CD8-positive, alpha-beta memory T cell (primary cell): ENCODE results near the gene DZIP3. TPM values are rescaled to one million over a fixed set of nuclear protein-coding genes. Genes with fewer than 3 reads are reported as not detected.
"Not testable (repeated sequence)": the region's sequence is repeated elsewhere in the genome, so short reads cannot be mapped to it uniquely, and the experiment has no call there.

Experiments used
- CTCF ChIA-PET: fragments of 350-600 bp; sonication (Branson Sonifier 250); formaldehyde crosslinking; loops from one replicate; lab custom pipeline; 2021; ENCODE audit warnings: antibody characterized with exemption; lab: Charles Lee
- POLR2A ChIA-PET: fragments of 350-600 bp; sonication (Branson Sonifier 250); formaldehyde crosslinking; loops from one replicate; lab custom pipeline; 2021; ENCODE audit warnings: antibody characterized with exemption; lab: Charles Lee
- DNase-seq, 5 donors: peaks; one replicate each; pipeline versions ENCODE4 v3.0.0 to v3.0.0-alpha.2; 2020 to 2022; ENCODE audit warnings: mixed read lengths in 1 of 5
- H3K27ac ChIP-seq: one replicate; pipeline ENCODE4 v1.7.0; 2013; ENCODE audit warnings: low read depth, mild to moderate bottlenecking, low read length, moderate library complexity
- H3K27me3 ChIP-seq: 2 replicates; pipeline ENCODE4 v1.7.0; 2013; ENCODE audit warnings: low read length, mild to moderate bottlenecking; ENCODE audit not compliant: insufficient read depth, poor library complexity, severe bottlenecking
- H3K36me3 ChIP-seq: 2 replicates; pipeline ENCODE4 v1.7.0; 2013; ENCODE audit warnings: mild to moderate bottlenecking, low read length, moderate library complexity; ENCODE audit not compliant: insufficient read depth
- H3K4me1 ChIP-seq: 2 replicates; pipeline ENCODE4 v1.7.0; 2013; ENCODE audit warnings: mild to moderate bottlenecking, low read length, moderate library complexity; ENCODE audit not compliant: insufficient read depth
- H3K4me3 ChIP-seq: 2 replicates; pipeline ENCODE4 v1.7.0; 2013; ENCODE audit warnings: mild to moderate bottlenecking, low read length
- H3K9me3 ChIP-seq: 2 replicates; pipeline ENCODE4 v1.7.0; 2013; ENCODE audit warnings: mild to moderate bottlenecking, low read length
- H3K27ac Mint-ChIP-seq, 8 donors: one replicate each; pipeline ENCODE4 v1.8.0; 2020 to 2021; ENCODE audit warnings: mixed read lengths in 8 of 8, mild to moderate bottlenecking in 6 of 8, inconsistent platforms in 3 of 8, moderate library complexity in 3 of 8
- H3K27me3 Mint-ChIP-seq, 2 donors: one replicate each; pipeline ENCODE4 v1.8.0; 2020 to 2021; ENCODE audit warnings: mixed read lengths in 2 of 2, mild to moderate bottlenecking in 1 of 2, moderate library complexity in 1 of 2
- H3K36me3 Mint-ChIP-seq, 3 donors: one replicate each; pipeline ENCODE4 v1.8.0; 2020 to 2021; ENCODE audit warnings: mixed read lengths in 3 of 3, inconsistent platforms in 1 of 3, mild to moderate bottlenecking in 1 of 3
- H3K4me1 Mint-ChIP-seq, 3 donors: one replicate each; pipeline ENCODE4 v1.8.0; 2020 to 2021; ENCODE audit warnings: mixed read lengths in 3 of 3, inconsistent platforms in 1 of 3, mild to moderate bottlenecking in 1 of 3
- H3K4me3 Mint-ChIP-seq, 7 donors: one replicate each; pipeline ENCODE4 v1.8.0; 2020 to 2021; ENCODE audit warnings: mixed read lengths in 7 of 7, mild to moderate bottlenecking in 6 of 7, moderate library complexity in 4 of 7, inconsistent platforms in 2 of 7
- H3K9me3 Mint-ChIP-seq, 5 donors: one replicate each; pipeline ENCODE4 v1.8.0; 2020 to 2022; ENCODE audit warnings: mixed read lengths in 5 of 5, mild to moderate bottlenecking in 3 of 5, moderate library complexity in 2 of 5, inconsistent platforms in 1 of 5
- polyA plus RNA-seq: library from polyadenylated mRNA; unstranded; fragments of 300-500 nt; fragmentation: Illumina TruSeq; gene quantifications from one replicate; pipeline ENCODE4 v1.2.3, GENCODE V29; 2021
- total RNA-seq, 2 experiments: library from RNA; stranded (reverse); gene quantifications; one replicate each; pipeline ENCODE4 v1.2.3, GENCODE V29; 2021

DZIP3 gene
- total and polyA plus RNA-seq, 3 experiments from 2014 or later, result 8.6 to 14.3 (median 10.5) TPM

DNA sequence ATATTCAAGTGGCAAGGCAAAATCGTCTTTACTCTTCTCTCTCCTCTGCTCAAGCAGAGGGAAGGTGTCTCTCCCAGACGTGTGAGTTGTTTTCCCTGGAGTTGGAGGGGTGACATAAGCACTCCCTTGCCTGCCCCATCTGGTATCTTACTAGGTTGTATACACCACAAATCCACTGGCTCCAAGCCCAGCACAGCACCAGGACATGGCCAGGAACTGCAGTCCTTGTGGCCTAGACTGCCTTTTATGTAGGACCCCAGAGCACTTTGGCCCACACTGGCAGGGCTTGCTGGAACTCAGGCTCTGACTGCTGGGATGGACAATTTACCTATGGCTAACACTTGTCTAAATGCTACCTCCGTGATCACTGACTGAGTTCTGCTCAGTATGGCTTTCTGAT, 34.0 kb downstream of the DZIP3 start:
- Histone ChIP-seq H3K4me1 (no peaks in the 10 kb centered on the region), H3K9me3 (no peaks in the 10 kb centered on the region), H3K27me3 (no peaks in the 10 kb centered on the region), H3K4me3 (no peak overlapping the region), H3K36me3 (no peaks in the 10 kb centered on the region), H3K27ac (no peak overlapping the region)
- Mint-ChIP-seq H3K36me3 (peaks cover 22 to 68% (median 25%) of the 10 kb centered on the region in 3 donors), H3K27me3 (no peaks in the 10 kb centered on the region), H3K4me3 (no peak overlapping the region), H3K27ac (no peak overlapping the region), H3K4me1 (peaks cover 0 to 4% (median 4%) of the 10 kb centered on the region in 3 donors), H3K9me3 (peaks cover 0 to 4% (median 0%) of the 10 kb centered on the region in 5 donors)
- DNase-seq, result no peak
- ChIA-PET CTCF (interaction anchor here (1.3 kb wide), 1 partner anchor 33 kb away, joined by 3 read pairs; no protein-coding TSS in a partner anchor), POLR2A (no interaction called here)

DNA sequence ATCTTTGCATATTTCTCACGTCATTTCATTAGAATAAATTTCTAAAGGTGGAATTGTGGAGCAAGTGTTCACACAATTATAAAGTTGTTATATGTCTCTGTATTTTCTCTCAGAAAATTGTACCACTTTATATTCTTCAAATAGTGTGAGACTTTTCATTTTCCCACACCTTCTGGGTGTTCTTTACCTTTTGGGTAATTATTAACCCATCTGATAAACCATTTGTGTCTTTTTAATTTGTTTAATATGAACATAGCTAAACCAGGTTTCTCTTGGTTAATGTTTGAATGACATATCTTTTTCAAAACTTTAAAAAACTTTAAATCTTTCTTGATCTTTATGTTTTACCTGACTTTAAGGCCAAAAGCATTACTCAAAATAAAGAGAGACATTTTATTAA, 40.5 kb downstream of the DZIP3 start:
- POLR2A ChIA-PET, result no interaction called here
- no peaks in the 10 kb centered on the region for H3K27me3 ChIP-seq
- no peaks in the 10 kb centered on the region for H3K27me3 Mint-ChIP-seq

DNA sequence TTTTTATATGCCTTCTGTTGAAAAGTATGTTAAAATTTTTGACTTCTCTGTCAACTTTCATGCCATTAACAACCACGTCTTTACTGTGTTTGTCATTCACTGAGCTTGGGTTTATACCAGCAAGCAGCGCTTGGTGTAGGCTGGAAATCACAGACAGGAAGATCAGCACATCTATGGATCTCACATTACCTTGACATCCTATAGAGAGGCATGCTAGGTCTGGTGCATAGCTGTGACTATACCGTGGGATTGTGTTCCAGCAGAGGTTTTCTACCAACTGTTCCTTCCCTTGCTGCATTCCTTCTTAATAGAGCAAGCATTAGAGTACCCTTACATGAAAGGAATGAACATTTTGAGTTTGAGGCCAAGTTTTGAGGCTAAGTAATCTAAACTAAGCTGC, 53.0 kb downstream of the DZIP3 start:
- CTCF ChIA-PET, result no interaction called here
- H3K36me3 Mint-ChIP-seq, result peaks cover 17 to 70% (median 27%) of the 10 kb centered on the region in 3 donors

More for the DNA sequence above, 40.5 kb downstream of the DZIP3 start:
- Histone ChIP-seq H3K27ac (no peak overlapping the region), H3K4me3 (no peak overlapping the region), H3K4me1 (no peaks in the 10 kb centered on the region), H3K36me3 (peaks cover 4% of the 10 kb centered on the region), H3K9me3 (no peaks in the 10 kb centered on the region)
- H3K9me3 Mint-ChIP-seq, result no peaks in the 10 kb centered on the region
- H3K4me3 Mint-ChIP-seq, result no peak overlapping the region
- H3K36me3 Mint-ChIP-seq, result peaks cover 6 to 50% (median 22%) of the 10 kb centered on the region in 3 donors
- no peak for DNase-seq
- peaks cover 0 to 4% (median 2%) of the 10 kb centered on the region in 3 donors for H3K4me1 Mint-ChIP-seq
- CTCF ChIA-PET, result no interaction called here
- H3K27ac Mint-ChIP-seq, result no peak overlapping the region

GRCh38 chr3:108645364-108645763, 55.8 kb downstream of the DZIP3 start:
- ChIA-PET CTCF (no interaction called here), POLR2A (no interaction called here)
- H3K36me3 ChIP-seq, result no peaks in the 10 kb centered on the region
- Mint-ChIP-seq H3K4me1 (no peaks in the 10 kb centered on the region), H3K27ac (no peak overlapping the region), H3K36me3 (peaks cover 18 to 69% (median 28%) of the 10 kb centered on the region in 3 donors), H3K9me3 (no peaks in the 10 kb centered on the region), H3K4me3 (no peak overlapping the region), H3K27me3 (no peaks in the 10 kb centered on the region)
- no peak overlapping the region for H3K27ac ChIP-seq
- H3K4me3 ChIP-seq, result no peak overlapping the region
- DNase-seq, result no peak
- no peaks in the 10 kb centered on the region for H3K27me3 ChIP-seq
- H3K4me1 ChIP-seq, result no peaks in the 10 kb centered on the region
- H3K9me3 ChIP-seq, result no peaks in the 10 kb centered on the region

More for the DNA sequence above, 53.0 kb downstream of the DZIP3 start:
- Histone ChIP-seq H3K9me3 (no peaks in the 10 kb centered on the region), H3K36me3 (no peaks in the 10 kb centered on the region), H3K4me1 (no peaks in the 10 kb centered on the region), H3K4me3 (no peak overlapping the region), H3K27ac (no peak overlapping the region), H3K27me3 (no peaks in the 10 kb centered on the region)
- no peak for DNase-seq
- no peaks in the 10 kb centered on the region for H3K27me3 Mint-ChIP-seq
- H3K4me1 Mint-ChIP-seq, result no peaks in the 10 kb centered on the region
- POLR2A ChIA-PET, result no interaction called here
- H3K9me3 Mint-ChIP-seq, result no peaks in the 10 kb centered on the region
- H3K27ac Mint-ChIP-seq, result no peak overlapping the region
- no peak overlapping the region for H3K4me3 Mint-ChIP-seq

- POLR2A ChIA-PET, H3K9me3 Mint-ChIP-seq, H3K27me3 ChIP-seq, H3K27ac Mint-ChIP-seq, H3K27me3 Mint-ChIP-seq, H3K9me3 ChIP-seq, H3K4me3 Mint-ChIP-seq, H3K27ac ChIP-seq, H3K4me3 ChIP-seq, DNase-seq, CTCF ChIA-PET, H3K4me1 Mint-ChIP-seq, H3K4me1 ChIP-seq, H3K36me3 ChIP-seq: not testable (repeated sequence)
- H3K36me3 Mint-ChIP-seq, result peaks cover 6 to 27% (median 17%) of the 10 kb centered on the region in 3 donors
Observed at GRCh38 chr3:108655664-108656063, 66.1 kb downstream of the DZIP3 start.

- Mint-ChIP-seq H3K27ac (peak overlapping the region in 3 of 8 donors; percentile 19 to 35 (median 35)), H3K9me3 (no peaks in the 10 kb centered on the region), H3K27me3 (no peaks in the 10 kb centered on the region), H3K4me3 (peak overlapping the region in 1 of 7 donors; percentile 27), H3K36me3 (peaks cover 0 to 26% (median 19%) of the 10 kb centered on the region in 3 donors), H3K4me1 (peaks cover 10 to 16% (median 13%) of the 10 kb centered on the region in 3 donors)
- H3K9me3 ChIP-seq, result no peaks in the 10 kb centered on the region
- H3K36me3 ChIP-seq, result no peaks in the 10 kb centered on the region
- POLR2A ChIA-PET, result no interaction called here
- DNase-seq, result no peak
- H3K27me3 ChIP-seq, result no peaks in the 10 kb centered on the region
- H3K4me3 ChIP-seq, result no peak overlapping the region
- H3K4me1 ChIP-seq, result no peaks in the 10 kb centered on the region
- no peak overlapping the region for H3K27ac ChIP-seq
- CTCF ChIA-PET, result interaction anchor here (0.9 to 6.3 kb wide), 8 partner anchors 10 to 256 kb away, joined by 3 to 65 read pairs (median 4); partner anchors contain the start of gene CIP2A
Observed at GRCh38 chr3:108661699-108662098, 72.2 kb downstream of the DZIP3 start.

DNA sequence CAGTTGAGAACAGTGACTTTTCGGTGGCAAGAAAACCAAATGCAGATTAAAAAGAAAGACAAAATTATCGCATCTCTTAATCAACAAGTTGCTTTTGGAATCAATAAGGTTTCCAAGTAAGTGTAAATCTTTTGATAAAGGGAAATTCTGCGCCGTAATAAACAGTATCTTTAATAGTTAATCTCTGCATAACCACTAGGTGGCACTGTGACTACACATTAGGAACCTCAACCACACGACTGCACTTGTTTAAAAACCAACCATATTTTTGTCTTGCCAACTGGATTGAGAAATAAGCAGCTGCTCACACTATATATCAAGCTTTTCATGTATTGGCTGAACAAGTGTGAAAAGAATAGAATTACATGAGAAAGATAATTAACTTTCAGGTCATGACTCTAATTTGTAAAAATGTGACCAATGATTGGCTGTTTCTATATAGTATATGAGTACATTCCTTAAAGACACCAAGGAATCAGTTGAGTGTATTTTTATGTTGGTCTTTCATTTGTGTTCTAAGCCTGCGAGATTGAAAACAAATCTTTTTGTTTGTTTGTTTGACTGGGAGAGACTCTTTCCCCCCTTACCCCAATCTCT, 72.7 kb downstream of the DZIP3 start:
- Histone ChIP-seq H3K9me3 (no peaks in the 10 kb centered on the region), H3K4me1 (no peaks in the 10 kb centered on the region), H3K27me3 (no peaks in the 10 kb centered on the region), H3K27ac (no peak overlapping the region), H3K36me3 (no peaks in the 10 kb centered on the region), H3K4me3 (no peak overlapping the region)
- H3K4me1 Mint-ChIP-seq, result peaks cover 10 to 20% (median 13%) of the 10 kb centered on the region in 3 donors
- POLR2A ChIA-PET, result no interaction called here
- CTCF ChIA-PET, result interaction anchor here (0.7 to 6.3 kb wide), 12 partner anchors 10 to 257 kb away, joined by 3 to 65 read pairs (median 4); partner anchors contain the start of gene CIP2A
- H3K4me3 Mint-ChIP-seq, result peak overlapping the region in 1 of 7 donors; percentile 27
- no peaks in the 10 kb centered on the region for H3K27me3 Mint-ChIP-seq
- DNase-seq, result peak in 4 of 5 donors; percentile 27 to 63 (median 60)
- H3K36me3 Mint-ChIP-seq, result peaks cover 0 to 26% (median 19%) of the 10 kb centered on the region in 3 donors
- no peaks in the 10 kb centered on the region for H3K9me3 Mint-ChIP-seq
- H3K27ac Mint-ChIP-seq, result peak overlapping the region in 2 of 8 donors; percentile 35

DNA sequence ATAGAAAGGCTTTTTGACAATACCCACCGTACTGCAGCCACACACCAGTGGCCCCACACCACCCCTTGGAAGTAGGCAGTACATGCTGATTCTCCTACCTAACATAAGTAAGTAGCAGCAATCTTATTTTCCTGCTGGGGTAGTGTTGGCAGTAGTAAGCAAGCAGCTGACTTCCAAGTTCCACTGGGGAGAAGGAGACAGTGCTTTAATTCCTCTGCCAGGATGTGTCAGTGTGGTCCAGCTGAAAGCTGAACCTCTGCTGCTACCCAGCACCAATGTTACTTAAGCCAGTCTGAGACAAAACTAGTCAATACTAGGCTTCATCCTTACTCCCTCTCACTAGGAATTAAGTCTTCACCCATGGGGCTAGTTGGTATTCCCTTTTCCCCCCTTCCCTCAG, 74.7 kb downstream of the DZIP3 start:
- H3K27me3 Mint-ChIP-seq, result no peaks in the 10 kb centered on the region
- H3K27me3 ChIP-seq, result no peaks in the 10 kb centered on the region
- H3K4me1 Mint-ChIP-seq, result peaks cover 10 to 24% (median 13%) of the 10 kb centered on the region in 3 donors
- H3K9me3 Mint-ChIP-seq, result no peaks in the 10 kb centered on the region
- H3K27ac Mint-ChIP-seq, result peak overlapping the region in 1 of 8 donors; percentile 74
- no peaks in the 10 kb centered on the region for H3K36me3 ChIP-seq
- H3K9me3 ChIP-seq, result no peaks in the 10 kb centered on the region
- H3K36me3 Mint-ChIP-seq, result peaks cover 0 to 32% (median 24%) of the 10 kb centered on the region in 3 donors
- CTCF ChIA-PET, result interaction anchor here (2.0 to 6.3 kb wide), 4 partner anchors 14 to 249 kb away, joined by 4 to 65 read pairs (median 21); no protein-coding TSS in a partner anchor
- DNase-seq, result no peak
- POLR2A ChIA-PET, result no interaction called here
- no peak overlapping the region for H3K27ac ChIP-seq
- H3K4me1 ChIP-seq, result no peaks in the 10 kb centered on the region
- no peak overlapping the region for H3K4me3 Mint-ChIP-seq
- H3K4me3 ChIP-seq, result no peak overlapping the region
